GM19452 (cell line): ENCODE measurements around the gene OCIAD1.
"Not testable (repeated sequence)": the region's sequence is repeated elsewhere in the genome, so short reads cannot be mapped to it uniquely, and the experiment has no call there.

ENCODE experiments used
- ATAC-seq: cut with Tn5 transposase; IDR thresholded peaks from one replicate; pipeline ENCODE4 v1.9.1; 2021; ENCODE audit not compliant: unreplicated experiment

Gene OCIAD1

DNA sequence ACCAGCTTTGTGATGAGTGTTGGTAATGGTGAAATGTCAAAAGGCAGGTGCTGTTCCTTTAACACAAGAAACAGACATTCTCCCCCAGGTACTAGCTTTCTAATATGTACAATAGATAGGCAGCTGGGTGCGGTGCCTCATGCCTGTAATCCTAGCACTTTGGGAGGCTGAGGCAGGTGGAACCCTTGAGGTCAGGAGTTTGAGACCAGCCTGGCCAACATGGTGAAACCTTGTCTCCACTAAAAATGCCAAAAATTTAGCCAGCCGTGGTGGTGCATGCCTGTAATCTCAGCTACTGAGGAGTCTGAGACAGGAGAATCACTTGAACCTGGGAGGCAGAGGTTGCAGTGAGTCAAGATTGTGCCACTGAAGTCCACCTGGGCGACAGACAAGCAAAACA, 50.8 kb downstream of the OCIAD1 start:
- ATAC-seq, result not testable (repeated sequence)

DNA sequence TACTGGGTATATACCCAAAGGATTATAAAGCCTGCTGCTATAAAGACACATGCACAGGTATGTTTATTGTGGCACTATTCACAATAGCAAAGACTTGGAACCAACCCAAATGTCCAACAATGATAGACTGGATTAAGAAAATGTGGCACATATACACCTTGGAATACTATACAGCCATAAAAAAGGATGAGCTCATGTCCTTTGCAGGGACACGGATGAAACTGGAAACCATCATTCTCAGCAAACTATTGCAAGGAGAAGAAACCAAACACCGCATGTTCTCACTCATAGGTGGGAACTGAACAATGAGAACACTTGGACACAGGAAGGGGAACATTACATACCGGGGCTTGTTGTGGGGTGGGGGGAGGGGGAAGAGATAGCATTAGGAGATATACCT, 58.9 kb downstream of the OCIAD1 start:
- not testable (repeated sequence) for ATAC-seq

GRCh38 chr4:48891028-48891619, 60.2 kb downstream of the OCIAD1 start:
- no peak for ATAC-seq

GRCh38 chr4:48896845-48897244, 66.0 kb downstream of the OCIAD1 start:
- ATAC-seq, result no peak

GRCh38 chr4:48898733-48899431, 68.0 kb downstream of the OCIAD1 start:
- no peak for ATAC-seq

- ATAC-seq, result no peak
Measured at GRCh38 chr4:48899432-48899749, 68.5 kb downstream of the OCIAD1 start.

DNA sequence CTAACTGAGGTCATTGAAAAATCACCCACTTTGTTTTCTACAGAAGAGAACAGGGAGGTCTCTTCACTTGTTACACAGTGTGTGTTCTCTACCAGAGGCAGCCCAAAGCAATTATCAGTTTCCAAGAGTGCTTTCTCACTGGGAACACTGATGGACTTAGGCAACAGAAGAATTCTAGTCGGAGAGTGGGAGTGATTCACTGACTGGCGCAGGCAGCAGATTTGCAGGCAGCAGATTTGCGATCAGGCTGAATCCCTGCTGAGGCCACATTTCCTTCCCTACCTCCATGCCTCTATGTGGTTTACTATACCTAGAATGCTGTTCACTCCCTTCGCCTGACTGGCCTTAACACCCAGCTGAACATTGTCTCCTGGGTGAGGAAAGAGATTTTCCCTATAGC, 69.1 kb downstream of the OCIAD1 start:
- ATAC-seq, result no peak

- no peak for ATAC-seq
Measured at GRCh38 chr4:48901196-48901595, 70.3 kb downstream of the OCIAD1 start.

GRCh38 chr4:48902266-48902665, 71.4 kb downstream of the OCIAD1 start:
- no peak for ATAC-seq

GRCh38 chr4:48904101-48904500, 73.2 kb downstream of the OCIAD1 start:
- ATAC-seq, result no peak

GRCh38 chr4:48904541-48905142, 73.8 kb downstream of the OCIAD1 start:
- ATAC-seq, result no peak

DNA sequence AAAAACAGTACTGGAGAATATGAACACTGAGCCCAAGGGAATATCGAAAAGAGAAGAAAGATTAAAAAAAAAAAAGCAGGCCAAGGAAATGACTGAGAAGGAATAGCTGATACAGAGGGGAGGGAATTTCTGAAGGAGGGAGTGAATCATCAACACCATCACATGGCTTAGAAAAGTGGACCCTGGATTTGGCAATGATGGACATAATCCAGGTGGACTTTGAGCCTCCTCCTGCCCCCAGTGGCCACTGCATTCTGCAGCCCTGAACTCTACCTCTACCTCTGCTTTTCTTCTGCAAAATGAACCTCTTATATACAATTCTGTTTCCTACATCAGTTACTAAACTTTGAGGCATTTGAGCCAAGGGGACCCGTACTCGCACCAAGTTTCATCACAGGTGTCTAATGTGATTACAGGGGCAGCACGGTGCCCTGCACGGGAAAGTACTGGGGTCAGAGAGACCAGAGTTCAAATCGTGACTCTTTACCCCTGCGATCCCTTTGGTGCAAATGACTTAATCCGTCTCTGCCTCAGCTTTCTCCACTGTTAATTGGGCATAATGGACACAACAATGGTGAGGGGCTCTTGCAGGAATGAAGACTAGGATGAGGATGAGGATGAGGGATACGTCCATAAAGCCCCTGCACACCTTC, 74.6 kb downstream of the OCIAD1 start:
- no peak for ATAC-seq

- peak; percentile 88 for ATAC-seq
Measured at GRCh38 chr4:48906206-48907173, 75.6 kb downstream of the OCIAD1 start, which contains the start of gene OCIAD2. OCIAD2 (minus strand) TSS chr4:48906774; CDS start chr4:48904549, 2,225 bp downstream.

DNA sequence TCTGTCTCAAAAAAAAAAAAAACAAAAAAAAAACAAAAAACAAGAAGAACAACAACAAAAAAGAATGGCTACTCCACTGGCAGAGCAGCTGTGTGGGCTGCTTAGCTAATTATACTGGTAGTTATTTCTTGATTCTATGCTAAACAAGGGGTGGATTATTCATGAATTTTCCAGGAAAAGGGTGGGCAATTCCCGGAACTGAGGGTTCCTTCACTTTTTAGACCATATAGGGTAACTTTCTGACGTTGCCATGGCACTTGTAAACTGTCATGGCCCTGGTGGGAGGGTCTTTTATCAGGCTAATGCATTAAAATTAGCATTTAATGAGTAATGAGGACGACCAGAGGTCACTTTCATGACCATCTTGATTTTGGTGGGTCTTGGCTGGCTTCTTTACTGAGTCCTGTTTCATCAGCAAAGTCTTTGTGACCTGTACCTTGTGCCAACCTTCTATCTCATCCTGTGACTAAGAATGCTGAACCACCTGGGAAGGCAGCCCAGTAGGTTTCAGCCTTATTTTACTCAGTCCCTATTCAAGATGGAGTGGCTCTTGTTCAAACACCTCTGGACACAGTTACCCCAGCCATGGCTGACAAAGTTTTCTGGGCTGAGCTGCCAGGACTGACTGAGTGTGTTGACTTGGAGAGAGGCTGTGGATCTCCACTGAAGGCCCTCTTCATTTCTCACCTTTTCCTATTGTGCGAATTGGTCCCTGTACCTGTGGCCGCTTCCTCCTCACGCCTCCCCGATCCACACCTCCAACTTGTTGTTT, 77.0 kb downstream of the OCIAD1 start:
- no peak for ATAC-seq

GRCh38 chr4:48908687-48909086, 77.8 kb downstream of the OCIAD1 start:
- ATAC-seq, result no peak

GRCh38 chr4:48909697-48910096, 78.8 kb downstream of the OCIAD1 start:
- no peak for ATAC-seq

- no peak for ATAC-seq
Measured at GRCh38 chr4:48910511-48910910, 79.6 kb downstream of the OCIAD1 start.
